Measurements from ENCODE around the gene BCL6B. TPM values are rescaled to one million over a fixed set of nuclear protein-coding genes. Genes with fewer than 3 reads are reported as not detected.

Gene BCL6B
- polyA plus RNA-seq, 3 donors, result 0.06 TPM; not detected in 2

DNA sequence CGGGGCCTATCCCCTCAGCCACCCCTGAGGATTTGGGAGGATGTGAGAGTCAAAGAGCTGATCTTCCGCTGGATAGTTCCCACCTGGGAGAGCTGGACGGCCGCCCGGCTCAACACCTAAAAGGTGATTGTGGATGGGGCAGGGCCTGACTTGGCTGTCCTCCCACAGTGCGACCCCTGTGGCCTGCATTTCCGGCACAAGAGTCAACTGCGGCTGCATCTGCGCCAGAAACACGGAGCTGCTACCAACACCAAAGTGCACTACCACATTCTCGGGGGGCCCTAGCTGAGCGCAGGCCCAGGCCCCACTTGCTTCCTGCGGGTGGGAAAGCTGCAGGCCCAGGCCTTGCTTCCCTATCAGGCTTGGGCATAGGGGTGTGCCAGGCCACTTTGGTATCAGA is 4.5 kb downstream of the BCL6B start:
- Histone ChIP-seq H3K4me3 (replicated peaks in 1 of 3; ENCODE audit: low read depth in 2 of 3, low read length in 3 of 3) (no peak overlapping the region), H3K9ac (ENCODE audit: insufficient read depth, low read length, poor library complexity, severe bottlenecking) (no peak overlapping the region), H3K27me3 (ENCODE audit: control insufficient read depth in 2 of 2, insufficient read depth in 2 of 2, low read length in 2 of 2) (peaks cover 0 to 11% of the 10 kb centered on the region in 2 donors), H3K27ac (ENCODE audit: low read depth in 1 of 2, low read length in 2 of 2) (no peak overlapping the region), H4K20me1 (ENCODE audit: insufficient read depth, low read length) (no peaks in the 10 kb centered on the region), H3K79me2 (ENCODE audit: insufficient read depth, low read length) (no peaks in the 10 kb centered on the region), H3K36me3 (replicated peaks in 1 of 2; ENCODE audit: control insufficient read depth in 1 of 2, insufficient read depth in 2 of 2, low read length in 2 of 2) (no peaks in the 10 kb centered on the region), H3K4me2 (replicated peaks; ENCODE audit: extremely low read depth, low read length, poor library complexity, severe bottlenecking) (no peak overlapping the region), H3K4me1 (ENCODE audit: control insufficient read depth in 1 of 2, insufficient read depth in 2 of 2, low read length in 2 of 2) (peaks cover 20 to 29% of the 10 kb centered on the region in 2 donors), H2AFZ (ENCODE audit: insufficient read depth, low read depth, low read length, poor library complexity, severe bottlenecking) (no peak overlapping the region), H3K9me3 (replicated peaks in 1 of 2; ENCODE audit: control insufficient read depth in 1 of 2, insufficient read depth in 1 of 2, low read length in 2 of 2) (peaks cover 0 to 3% of the 10 kb centered on the region in 2 donors)
- H3K9me3 Mint-ChIP-seq, result peaks cover 0 to 6% (median 0%) of the 10 kb centered on the region in 7 donors
- H3K4me3 Mint-ChIP-seq, result no peak overlapping the region
- H3K27me3 Mint-ChIP-seq (ENCODE audit: low read depth in 3 of 3), result peaks cover 13 to 19% (median 19%) of the 10 kb centered on the region in 3 donors
- 96% methylated on average over 10 of the region's 13 CpGs for WGBS (ENCODE audit: insufficient coverage)
- TF ChIP-seq, protein P1, sequence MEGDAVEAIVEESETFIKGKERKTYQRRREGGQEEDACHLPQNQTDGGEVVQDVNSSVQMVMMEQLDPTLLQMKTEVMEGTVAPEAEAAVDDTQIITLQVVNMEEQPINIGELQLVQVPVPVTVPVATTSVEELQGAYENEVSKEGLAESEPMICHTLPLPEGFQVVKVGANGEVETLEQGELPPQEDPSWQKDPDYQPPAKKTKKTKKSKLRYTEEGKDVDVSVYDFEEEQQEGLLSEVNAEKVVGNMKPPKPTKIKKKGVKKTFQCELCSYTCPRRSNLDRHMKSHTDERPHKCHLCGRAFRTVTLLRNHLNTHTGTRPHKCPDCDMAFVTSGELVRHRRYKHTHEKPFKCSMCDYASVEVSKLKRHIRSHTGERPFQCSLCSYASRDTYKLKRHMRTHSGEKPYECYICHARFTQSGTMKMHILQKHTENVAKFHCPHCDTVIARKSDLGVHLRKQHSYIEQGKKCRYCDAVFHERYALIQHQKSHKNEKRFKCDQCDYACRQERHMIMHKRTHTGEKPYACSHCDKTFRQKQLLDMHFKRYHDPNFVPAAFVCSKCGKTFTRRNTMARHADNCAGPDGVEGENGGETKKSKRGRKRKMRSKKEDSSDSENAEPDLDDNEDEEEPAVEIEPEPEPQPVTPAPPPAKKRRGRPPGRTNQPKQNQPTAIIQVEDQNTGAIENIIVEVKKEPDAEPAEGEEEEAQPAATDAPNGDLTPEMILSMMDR (IDR thresholded peaks at IDR 0.05), result no peak
- peaks cover 2% of the 10 kb centered on the region in 2 donors for H3K36me3 Mint-ChIP-seq
- H3K4me1 Mint-ChIP-seq, result peaks cover 32% of the 10 kb centered on the region
- no peak overlapping the region for H3K27ac Mint-ChIP-seq
- intact Hi-C loops (cut with micrococcal nuclease), result no loop called here
- no peak for DNase-seq

DNA sequence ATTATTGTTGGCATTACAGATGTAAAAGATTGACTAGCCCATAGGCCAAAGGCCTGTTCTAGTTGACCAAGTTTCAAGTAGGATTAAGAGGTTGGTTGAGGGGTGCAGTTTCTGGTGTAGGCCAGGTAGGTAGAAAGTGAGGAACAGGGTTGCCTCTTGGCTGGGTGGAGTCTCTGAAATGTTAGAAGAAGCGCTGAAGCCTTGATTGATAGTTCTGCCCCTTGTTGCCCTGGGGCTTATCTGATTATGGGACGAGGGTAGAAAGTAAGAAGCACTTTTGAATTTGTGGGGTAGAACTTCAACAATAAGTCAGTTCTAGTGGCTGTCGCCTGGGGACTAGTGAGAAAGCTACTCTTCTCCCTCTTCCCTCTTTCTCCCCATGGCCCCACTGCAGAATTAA is 6.2 kb downstream of the BCL6B start:
- Histone ChIP-seq H3K9ac (ENCODE audit: insufficient read depth, low read length, poor library complexity, severe bottlenecking) (no peak overlapping the region), H3K4me2 (replicated peaks; ENCODE audit: extremely low read depth, low read length, poor library complexity, severe bottlenecking) (no peak overlapping the region), H3K4me1 (ENCODE audit: control insufficient read depth in 1 of 2, insufficient read depth in 2 of 2, low read length in 2 of 2) (peaks cover 8 to 12% of the 10 kb centered on the region in 2 donors), H3K27ac (ENCODE audit: low read depth in 1 of 2, low read length in 2 of 2) (no peak overlapping the region), H2AFZ (ENCODE audit: insufficient read depth, low read depth, low read length, poor library complexity, severe bottlenecking) (no peak overlapping the region), H4K20me1 (ENCODE audit: insufficient read depth, low read length) (no peaks in the 10 kb centered on the region), H3K9me3 (replicated peaks in 1 of 2; ENCODE audit: control insufficient read depth in 1 of 2, insufficient read depth in 1 of 2, low read length in 2 of 2) (no peaks in the 10 kb centered on the region), H3K36me3 (replicated peaks in 1 of 2; ENCODE audit: control insufficient read depth in 1 of 2, insufficient read depth in 2 of 2, low read length in 2 of 2) (no peaks in the 10 kb centered on the region), H3K79me2 (ENCODE audit: insufficient read depth, low read length) (no peaks in the 10 kb centered on the region), H3K27me3 (ENCODE audit: control insufficient read depth in 2 of 2, insufficient read depth in 2 of 2, low read length in 2 of 2) (no peaks in the 10 kb centered on the region), H3K4me3 (replicated peaks in 1 of 3; ENCODE audit: low read depth in 2 of 3, low read length in 3 of 3) (no peak overlapping the region)
- Mint-ChIP-seq H3K9me3 (peaks cover 0 to 2% (median 0%) of the 10 kb centered on the region in 7 donors), H3K27ac (no peak overlapping the region), H3K27me3 (ENCODE audit: low read depth in 3 of 3) (peaks cover 0 to 7% (median 1%) of the 10 kb centered on the region in 3 donors), H3K4me3 (no peak overlapping the region), H3K36me3 (no peaks in the 10 kb centered on the region), H3K4me1 (peaks cover 17% of the 10 kb centered on the region)
- WGBS (ENCODE audit: insufficient coverage), result no CpG with 5 or more reads among the region's 3 CpGs
- DNase-seq, result no peak
- intact Hi-C loops (cut with micrococcal nuclease), result no loop called here
- TF ChIP-seq, protein P1 (IDR thresholded peaks at IDR 0.05), result no peak
